HG02798 (cell line): ENCODE data around the gene UCK2.

Experiments
- ATAC-seq: cut with Tn5 transposase; IDR thresholded peaks from one replicate; pipeline ENCODE4 v1.9.1; 2021; ENCODE audit warnings: mild to moderate bottlenecking; ENCODE audit not compliant: unreplicated experiment, poor library complexity

Gene UCK2

GRCh38 chr1:165833358-165833757, 5.9 kb downstream of the UCK2 start:
- ATAC-seq = no peak

DNA sequence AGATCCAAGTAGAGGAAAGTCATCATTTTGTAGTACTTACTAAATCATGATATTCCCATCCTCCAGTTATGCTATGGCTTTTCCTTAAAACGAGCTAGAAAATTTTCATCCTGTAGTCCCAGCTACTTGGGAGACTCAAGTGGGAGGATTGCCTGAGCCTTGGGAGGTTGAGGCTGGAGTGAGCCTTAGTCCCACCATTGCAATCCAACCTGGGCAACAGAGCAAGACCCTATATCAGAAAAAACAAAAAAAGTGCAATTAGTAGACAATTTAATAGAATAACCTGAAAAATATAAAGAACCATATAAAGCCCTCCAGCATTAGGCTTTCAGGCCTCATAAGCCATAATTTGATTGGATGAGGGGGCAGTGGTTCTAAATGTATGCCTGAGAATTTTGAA, 6.8 kb downstream of the UCK2 start:
- ATAC-seq = no peak

DNA sequence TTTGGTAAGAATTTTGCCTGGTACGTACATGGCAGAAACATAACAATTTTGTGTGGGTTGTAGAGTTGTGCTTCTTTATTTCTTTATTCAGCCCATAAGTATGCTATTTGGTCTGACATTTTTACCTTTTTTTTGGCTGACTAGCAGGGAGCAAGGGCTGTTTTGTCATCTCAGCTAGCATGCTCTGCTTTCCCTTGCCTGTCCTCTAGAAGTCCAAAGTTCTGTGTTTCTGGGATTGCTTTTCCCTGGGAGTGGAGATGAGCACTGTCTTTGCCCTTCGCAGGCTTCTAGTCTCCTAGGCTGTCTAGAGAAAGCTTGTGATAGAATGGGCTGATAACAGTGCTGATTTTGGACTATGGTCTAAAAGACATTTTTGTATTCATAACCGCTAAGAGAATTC, 7.5 kb downstream of the UCK2 start:
- no peak for ATAC-seq

GRCh38 chr1:165836664-165837482, 9.5 kb downstream of the UCK2 start:
- no peak for ATAC-seq

- no peak for ATAC-seq
These were observed 10.5 kb downstream of the UCK2 start for GRCh38 chr1:165837838-165838364.

DNA sequence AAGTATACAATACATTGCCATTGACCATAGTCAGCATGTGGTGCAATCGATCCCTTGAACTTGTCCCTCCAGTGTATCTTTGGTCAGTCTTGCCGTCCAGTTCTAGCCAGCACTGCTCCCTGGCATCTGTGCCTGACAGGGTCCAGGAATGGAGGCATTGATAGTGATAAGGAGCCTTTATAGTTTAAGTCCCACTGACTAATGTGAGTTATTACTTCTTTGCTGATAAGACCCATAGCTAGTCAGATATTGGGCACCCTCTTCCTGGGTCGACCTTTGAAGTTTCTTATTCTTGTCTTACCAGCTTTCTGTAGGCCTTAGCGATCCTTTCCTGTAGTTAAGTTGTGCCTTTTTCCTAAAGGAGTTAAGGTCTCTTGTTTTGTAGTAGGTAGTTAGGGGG, 13.0 kb downstream of the UCK2 start:
- ATAC-seq = no peak

GRCh38 chr1:165841582-165842017, 14.2 kb downstream of the UCK2 start:
- peak; percentile 32 for ATAC-seq

GRCh38 chr1:165842023-165842670, 14.7 kb downstream of the UCK2 start:
- peak; percentile 29 for ATAC-seq

DNA sequence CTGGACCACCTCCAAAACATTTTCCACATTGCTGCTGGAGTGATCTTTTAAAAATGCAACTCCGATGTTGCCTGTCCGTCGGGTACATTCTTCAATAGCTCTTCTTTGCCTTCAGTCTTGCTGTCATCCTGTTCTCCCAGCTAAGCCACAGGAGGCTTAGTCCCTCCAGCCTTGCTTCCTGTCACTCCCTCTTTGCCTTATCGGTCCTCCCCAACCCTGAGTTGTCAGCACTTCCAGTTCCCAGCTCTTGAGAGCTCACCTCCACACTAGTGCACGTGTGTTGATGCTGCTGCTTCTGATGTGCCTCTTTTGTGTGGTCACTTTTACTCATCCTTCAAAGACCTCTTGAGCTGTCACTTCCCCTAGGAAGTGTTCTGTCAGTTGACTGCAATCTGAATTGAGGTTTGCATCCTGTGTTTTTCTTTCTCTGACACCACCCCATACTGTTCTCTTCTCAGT, 15.3 kb downstream of the UCK2 start:
- ATAC-seq = peak; percentile 42

GRCh38 chr1:165843304-165843703, 15.9 kb downstream of the UCK2 start:
- ATAC-seq = no peak

GRCh38 chr1:165844114-165844798, 16.8 kb downstream of the UCK2 start:
- no peak for ATAC-seq

- ATAC-seq = no peak
These were observed 17.5 kb downstream of the UCK2 start for GRCh38 chr1:165844933-165845332.

DNA sequence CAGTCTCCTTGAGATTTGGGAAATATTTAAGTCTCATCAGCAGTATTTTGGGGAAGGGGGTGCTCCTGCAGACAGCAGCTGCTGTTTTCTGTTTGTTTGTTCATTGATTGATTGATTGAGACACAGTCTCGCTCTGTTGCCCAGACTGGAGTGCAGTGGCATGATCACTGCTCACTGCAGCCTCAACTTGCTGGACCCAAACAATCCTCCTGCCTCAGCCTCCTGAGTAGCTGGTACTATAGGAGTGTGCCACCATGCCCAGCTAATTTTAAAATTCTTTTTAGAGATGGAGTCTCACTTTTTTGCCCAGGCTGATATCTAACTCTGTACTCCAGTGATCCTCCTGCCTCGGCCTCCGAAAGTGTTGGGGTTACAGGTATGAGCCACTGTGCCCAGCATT, 18.2 kb downstream of the UCK2 start:
- ATAC-seq = no peak

DNA sequence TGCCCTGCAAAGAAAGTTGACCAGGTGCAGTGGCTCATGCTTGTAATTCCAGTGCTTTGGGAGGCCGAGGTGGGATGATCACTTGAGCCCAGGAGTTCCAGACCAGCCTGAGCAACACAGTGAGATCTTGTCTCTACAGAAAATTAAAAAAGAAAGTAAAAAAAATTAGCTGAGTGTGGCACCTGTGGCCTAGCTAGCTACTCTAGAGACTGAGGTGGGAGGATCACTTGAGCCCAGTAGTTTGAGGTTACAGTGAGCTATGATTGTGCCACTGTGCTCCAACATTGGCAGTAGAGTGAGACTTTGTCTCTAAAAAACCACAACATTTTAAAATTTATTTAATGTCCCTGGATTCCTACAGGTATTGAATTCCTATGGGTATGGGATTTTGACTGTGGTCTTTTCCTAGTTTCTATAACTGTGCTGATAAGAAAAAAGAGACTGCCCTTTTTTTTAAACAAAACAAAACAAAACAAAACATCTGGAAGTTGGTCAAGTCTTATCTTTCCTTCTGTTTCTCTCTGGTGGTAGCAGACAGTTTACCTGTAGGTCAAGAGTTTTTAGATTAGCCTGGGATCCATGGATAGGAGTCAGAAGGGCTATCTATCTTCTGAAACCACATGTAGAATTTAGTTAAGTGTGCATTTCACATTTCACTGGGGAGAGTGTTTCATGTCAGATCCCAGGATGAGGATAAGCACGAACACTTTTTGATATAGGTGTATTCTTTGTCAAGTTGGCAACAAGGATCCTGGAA, 18.8 kb downstream of the UCK2 start:
- ATAC-seq = peak; percentile 57

- no peak for ATAC-seq
These were observed 20.1 kb downstream of the UCK2 start for GRCh38 chr1:165847486-165847885.

DNA sequence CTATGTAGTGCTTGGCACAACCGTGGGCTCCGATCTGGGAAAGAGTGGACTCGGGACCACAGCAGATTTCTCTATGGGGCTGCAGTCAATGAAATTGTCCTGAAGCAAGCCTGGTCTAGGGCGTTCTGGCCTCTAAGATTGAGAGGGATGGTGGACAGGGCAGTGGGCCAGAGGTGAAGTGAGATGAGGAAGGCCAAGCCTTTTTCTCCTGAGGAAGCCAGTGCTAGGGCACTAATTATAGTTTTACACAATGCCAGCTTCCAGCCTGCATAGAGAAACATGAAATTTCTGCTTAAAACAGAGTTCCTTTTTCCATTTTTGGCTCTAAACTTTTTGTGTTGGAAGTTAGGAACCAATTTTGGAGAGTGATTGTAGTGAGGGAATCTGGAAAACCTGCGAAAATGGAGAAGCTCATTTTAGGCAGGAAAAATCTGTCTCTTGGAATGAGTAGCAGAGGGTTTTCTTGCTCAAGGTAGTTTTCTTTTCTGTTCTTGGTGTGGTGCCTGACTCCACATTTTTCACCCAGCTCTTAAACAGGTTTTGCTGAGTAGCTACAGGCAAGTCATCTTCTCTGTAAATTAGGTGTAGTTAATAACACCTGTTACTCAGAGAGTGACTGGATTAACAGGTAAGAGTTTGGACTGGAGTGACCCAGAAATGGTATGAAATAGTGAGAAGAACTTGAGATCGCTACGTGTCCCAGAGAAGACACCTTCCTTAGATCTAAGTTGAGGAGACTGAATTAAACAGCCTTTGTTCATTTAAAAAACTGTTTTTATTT, 22.1 kb downstream of the UCK2 start:
- ATAC-seq = no peak

GRCh38 chr1:165851034-165851658, 23.7 kb downstream of the UCK2 start:
- peak; percentile 75 for ATAC-seq

GRCh38 chr1:165852871-165853270, 25.5 kb downstream of the UCK2 start:
- ATAC-seq = no peak

DNA sequence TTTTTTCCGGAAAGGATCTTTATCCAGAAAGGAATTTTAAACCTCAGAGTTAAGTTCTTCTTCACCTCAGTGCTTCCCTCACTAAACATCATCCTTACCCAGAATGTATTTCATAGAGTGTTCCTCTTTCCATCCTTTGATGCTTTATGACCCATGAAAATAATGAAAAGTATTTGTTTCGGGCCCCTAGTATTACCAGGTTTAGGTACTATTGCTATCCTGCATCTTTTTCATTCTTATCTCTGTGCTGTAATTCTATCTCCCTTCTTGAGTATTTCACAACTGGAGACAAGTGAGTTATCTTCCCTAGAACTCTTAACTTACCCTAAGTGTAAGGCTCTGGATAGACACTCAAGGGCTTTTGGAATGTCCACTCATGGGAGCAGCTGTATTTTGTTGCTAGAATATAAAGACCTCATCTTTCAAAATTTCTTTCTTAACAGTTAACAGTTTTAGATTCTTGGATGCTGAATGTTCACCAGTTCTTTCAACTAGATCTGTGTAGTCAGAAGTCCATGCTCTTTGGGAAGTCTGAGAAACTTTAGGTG, 26.2 kb downstream of the UCK2 start:
- ATAC-seq = no peak
